Upper lobe of left lung (tissue), 4 donors: Measurements from ENCODE around the gene SLC4A4.

Experiments used
- CTCF ChIP-seq, 6 experiments: fragments of 450-650 bp in 4 of 6; fragments of 200-600 bp in 2 of 6; sonication (generic) in 2 of 6; IDR thresholded peaks; one replicate each; pipeline ENCODE4 v1.5.1; 2016 to 2019; ENCODE audit warnings: antibody characterized with exemption in 6 of 6
- EP300 ChIP-seq, 4 donors: sonication (generic); formaldehyde crosslinking; IDR thresholded peaks; one replicate each; pipeline ENCODE4 v1.5.1; 2017; ENCODE audit warnings: antibody characterized with exemption in 4 of 4, control low read depth in 2 of 4
- POLR2A ChIP-seq, 4 donors: fragments of 450-650 bp; IDR thresholded peaks; one replicate each; pipeline ENCODE4 v1.5.1; 2016 to 2017; ENCODE audit warnings: antibody characterized with exemption in 4 of 4, mild to moderate bottlenecking in 2 of 4
- POLR2AphosphoS5 ChIP-seq, 2 donors: sonication (generic); formaldehyde crosslinking; IDR thresholded peaks; one replicate each; pipeline ENCODE4 v1.5.1; 2017; ENCODE audit warnings: antibody characterized with exemption in 2 of 2

- TF ChIP-seq CTCF (IDR thresholded peaks at IDR 0.05) (no peak), POLR2AphosphoS5 (IDR thresholded peaks at IDR 0.05) (no peak), POLR2A (IDR thresholded peaks at IDR 0.05) (no peak), EP300 (IDR thresholded peaks at IDR 0.05) (no peak)
These were observed 4.3 kb upstream of the SLC4A4 start for GRCh38 chr4:71334465-71334882.
